ENCODE measurements around the gene MRPL38.

- TF ChIP-seq TCF7L2 (IDR thresholded peaks at IDR 0.05; ENCODE audit: borderline replicate concordance, low read depth, low read length) (no peak), ZBTB44 (tag by site-specific recombination; IDR thresholded peaks at IDR 0.05) (no peak), ZNF660 (tag by site-specific recombination; IDR thresholded peaks at IDR 0.05) (no peak), CTCF (tag by site-specific recombination; IDR thresholded peaks at IDR 0.05) (no peak)
Measured at GRCh38 chr17:75925103-75925502, 20.4 kb upstream of the MRPL38 start.
